ENCODE measurements around the gene ADAMTSL3.

Gene ADAMTSL3, protein sequence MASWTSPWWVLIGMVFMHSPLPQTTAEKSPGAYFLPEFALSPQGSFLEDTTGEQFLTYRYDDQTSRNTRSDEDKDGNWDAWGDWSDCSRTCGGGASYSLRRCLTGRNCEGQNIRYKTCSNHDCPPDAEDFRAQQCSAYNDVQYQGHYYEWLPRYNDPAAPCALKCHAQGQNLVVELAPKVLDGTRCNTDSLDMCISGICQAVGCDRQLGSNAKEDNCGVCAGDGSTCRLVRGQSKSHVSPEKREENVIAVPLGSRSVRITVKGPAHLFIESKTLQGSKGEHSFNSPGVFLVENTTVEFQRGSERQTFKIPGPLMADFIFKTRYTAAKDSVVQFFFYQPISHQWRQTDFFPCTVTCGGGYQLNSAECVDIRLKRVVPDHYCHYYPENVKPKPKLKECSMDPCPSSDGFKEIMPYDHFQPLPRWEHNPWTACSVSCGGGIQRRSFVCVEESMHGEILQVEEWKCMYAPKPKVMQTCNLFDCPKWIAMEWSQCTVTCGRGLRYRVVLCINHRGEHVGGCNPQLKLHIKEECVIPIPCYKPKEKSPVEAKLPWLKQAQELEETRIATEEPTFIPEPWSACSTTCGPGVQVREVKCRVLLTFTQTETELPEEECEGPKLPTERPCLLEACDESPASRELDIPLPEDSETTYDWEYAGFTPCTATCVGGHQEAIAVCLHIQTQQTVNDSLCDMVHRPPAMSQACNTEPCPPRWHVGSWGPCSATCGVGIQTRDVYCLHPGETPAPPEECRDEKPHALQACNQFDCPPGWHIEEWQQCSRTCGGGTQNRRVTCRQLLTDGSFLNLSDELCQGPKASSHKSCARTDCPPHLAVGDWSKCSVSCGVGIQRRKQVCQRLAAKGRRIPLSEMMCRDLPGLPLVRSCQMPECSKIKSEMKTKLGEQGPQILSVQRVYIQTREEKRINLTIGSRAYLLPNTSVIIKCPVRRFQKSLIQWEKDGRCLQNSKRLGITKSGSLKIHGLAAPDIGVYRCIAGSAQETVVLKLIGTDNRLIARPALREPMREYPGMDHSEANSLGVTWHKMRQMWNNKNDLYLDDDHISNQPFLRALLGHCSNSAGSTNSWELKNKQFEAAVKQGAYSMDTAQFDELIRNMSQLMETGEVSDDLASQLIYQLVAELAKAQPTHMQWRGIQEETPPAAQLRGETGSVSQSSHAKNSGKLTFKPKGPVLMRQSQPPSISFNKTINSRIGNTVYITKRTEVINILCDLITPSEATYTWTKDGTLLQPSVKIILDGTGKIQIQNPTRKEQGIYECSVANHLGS (N-terminal part only)

DNA sequence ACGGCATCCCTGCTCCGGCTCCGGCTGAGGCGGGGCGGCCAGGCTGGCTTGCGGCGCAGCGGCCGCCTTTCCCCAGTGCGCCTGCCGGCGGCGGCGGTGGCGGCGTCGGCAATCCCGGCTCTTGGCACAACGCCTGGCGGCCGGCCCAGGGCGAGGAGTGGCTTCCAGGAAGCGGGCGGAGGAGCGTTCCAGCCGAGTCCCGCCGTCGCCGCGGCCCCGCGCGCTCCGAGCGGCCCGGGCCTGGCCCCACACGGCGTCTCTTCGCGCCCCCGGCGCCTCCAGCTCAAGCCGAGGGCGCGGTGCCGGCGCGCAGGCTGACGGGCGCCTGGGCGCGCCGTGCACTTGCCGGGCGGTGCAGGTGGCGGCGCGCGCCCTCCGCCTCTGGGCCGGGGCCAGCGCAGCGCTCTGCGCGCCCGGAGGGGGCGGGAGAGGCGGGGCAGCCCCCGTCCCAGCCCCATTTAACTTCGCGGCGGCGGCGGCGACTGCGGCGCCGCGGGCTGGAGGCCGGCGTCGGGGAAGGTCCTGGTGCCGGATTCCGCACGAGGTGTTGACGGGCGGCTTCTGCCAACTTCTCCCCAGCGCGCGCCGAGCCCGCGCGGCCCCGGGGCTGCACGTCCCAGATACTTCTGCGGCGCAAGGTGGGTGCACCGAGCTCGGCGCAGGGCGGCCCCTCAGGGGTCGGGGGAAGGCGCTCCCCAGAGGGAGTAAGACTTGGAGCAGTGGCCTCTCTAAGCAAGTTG lies at the start of gene ADAMTSL3:
TSS of gene ADAMTSL3 (plus strand) at position 485 of the 740 bp plus-strand sequence. CDS start 1,639 bp downstream, outside the sequence.
- DNase-seq (ENCODE audit: low spot score), result no peak

DNA sequence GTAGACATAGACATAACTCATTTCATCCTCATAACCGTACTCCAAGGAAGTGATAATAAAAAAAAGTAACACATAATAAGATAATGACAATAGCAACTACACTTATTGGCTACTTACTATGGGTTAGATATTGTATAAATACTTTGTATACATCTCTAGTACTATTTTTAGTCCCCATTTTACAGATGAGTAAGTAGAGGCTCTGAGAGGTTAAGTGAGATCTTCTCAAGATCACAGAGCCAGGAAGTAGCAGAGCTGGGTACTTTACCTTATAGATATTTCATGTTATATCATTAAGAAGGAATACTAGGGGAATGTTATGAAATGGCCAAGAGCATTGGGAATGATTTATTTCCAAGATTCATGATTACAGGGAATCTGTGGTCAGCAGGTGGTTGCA lies 49.4 kb upstream of the ADAMTSL3 start:
- no peak for DNase-seq (ENCODE audit: low spot score)

DNA sequence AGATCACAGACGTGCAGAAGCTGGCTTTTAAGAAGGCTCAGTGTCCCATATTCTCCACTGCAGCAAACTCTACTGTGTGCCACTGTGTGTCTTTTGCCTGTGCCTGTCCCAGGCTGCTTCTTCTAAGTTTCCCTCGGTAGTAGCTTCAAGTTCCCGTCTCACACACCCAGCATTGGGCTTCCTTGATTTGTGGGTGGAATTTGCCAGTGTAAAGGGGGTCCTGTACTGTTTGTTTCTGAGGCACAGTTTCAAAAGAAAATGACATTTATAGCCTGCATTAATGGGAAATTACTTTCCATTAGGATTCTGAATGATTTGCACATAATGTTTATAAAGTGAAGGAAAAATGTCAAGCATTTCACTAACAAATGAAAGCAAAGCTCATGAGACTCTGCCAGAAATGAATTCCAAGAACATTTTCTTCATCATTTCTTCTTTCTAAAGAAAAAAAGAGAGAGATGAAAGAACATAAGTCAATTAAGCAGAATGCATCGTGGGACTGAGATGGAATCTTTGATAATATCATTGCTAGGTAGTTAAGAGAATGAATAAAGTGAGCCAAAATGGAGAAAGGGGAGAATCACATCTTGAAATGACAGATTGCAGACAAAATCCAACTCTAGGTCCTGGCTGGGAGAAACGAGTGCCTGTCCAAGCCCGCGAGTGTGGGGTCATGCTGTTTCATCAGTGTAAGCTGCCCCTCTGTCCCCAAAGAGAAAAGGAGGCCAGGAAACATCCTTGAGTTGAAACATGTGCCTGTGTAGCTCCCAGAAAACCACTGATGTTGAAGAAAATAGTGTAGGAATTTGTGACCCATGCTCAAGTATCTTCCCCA lies 48.6 kb upstream of the ADAMTSL3 start:
- no peak for DNase-seq (ENCODE audit: low spot score)

DNA sequence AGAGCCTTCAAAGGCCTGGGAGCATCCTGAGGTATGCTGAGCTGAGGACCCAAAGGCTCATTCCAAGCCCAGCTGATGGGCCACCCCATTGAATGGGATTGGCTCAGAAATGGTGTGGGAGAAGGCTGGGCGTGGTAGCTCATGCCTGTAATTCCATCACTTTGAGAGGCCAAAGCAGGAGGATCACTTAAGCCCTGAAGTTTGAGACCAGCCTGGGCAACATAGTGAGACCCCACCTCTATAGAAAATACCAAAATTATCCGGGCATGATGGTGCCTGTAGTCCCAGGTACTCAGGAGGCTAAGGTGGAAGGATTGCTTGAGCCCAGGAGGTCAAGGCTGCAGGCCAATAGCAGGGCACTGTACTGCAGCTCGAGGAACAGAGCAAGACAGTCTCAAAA lies 43.8 kb upstream of the ADAMTSL3 start:
- DNase-seq (ENCODE audit: low spot score), result no peak

DNA sequence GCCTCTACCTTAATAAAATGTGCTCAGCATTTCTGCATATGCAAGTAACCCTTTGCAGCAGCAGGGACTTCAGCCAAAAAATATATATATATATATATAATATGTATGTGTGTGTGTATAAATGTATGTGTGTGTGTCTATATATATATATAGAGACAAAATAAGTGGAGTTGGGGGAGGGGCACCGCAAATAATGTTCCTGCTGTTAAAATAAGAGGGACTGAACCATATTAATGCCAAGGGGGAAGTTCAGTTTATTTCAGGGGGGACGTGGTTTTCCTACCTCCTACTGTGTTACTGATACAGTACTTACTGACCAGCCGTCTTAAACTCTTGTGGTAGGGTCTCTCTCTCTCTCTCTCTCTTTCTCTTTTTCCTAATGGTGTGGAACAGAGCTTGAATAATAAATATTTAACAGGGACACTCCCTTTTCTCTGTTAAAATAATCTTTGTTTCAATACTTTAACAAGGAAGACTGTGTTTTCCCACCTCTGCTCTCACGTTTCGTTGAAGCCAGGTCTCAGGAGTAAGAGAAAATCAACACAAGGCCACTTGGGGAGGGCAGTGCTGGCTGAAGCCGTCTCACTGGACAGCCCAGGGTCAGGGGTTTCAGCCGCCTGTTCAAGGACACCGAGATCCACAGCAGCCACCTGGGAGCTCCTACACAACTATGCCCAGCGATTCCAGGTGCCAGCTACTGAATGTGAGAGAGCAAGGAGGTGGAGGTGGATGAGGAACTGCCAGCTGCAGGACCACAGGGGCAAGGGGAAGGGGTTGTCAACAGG lies 42.8 kb upstream of the ADAMTSL3 start:
- DNase-seq (ENCODE audit: low spot score), result no peak

DNA sequence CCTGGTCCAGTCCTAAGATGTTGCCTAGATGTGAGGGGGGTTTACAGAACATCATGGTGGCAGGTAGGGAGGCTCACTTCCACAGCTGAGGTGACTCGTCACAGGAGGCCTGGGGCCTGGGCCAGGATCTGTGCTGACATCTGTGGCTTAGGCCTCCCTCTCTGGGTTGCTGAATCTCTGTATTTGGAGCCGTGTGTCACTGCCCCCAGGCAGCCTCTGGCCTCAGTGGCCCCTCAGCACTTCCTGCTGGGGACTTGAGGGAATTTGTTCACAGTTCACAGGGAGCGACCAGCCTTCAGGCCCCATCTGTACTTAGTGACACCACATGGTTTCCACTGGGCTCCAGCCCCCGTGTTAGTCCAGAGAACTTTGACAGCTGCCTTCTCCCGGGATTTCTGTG lies 41.7 kb upstream of the ADAMTSL3 start:
- DNase-seq (ENCODE audit: low spot score), result no peak

DNA sequence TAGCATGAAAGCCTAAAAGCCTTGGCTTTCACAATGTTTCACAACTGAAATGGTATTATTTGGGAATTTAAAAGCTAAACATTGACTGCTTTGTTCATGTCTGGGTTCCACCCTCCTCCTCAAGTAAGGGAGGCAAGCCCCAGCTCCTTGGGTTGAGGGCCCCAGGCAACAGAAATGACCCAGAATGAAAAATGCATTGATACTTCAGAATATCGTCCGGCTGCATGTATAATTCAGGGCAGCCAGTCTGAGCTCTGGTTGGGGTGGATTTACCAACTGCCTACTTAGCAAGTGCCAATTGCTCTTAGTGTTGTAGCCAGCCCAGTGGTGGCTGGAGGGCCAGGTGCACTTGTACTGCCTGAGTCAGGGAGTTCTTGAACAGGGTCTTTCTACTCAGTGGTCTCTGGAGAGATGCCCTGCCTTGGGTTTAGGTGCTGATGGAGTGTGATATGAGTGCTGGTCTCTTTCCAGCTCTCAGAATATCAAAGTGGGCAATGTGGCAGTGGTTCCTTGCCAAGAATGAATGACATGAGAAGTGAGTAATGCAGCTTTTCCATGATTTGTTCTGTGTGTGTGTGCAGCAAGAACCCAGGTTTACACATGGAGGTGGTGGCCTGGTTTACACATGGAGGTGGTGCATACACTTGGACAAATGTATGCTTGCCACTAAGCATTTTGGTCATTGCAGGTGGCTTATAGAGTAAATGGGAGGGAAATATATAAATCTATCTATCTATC lies 40.9 kb upstream of the ADAMTSL3 start:
- no peak for DNase-seq (ENCODE audit: low spot score)

DNA sequence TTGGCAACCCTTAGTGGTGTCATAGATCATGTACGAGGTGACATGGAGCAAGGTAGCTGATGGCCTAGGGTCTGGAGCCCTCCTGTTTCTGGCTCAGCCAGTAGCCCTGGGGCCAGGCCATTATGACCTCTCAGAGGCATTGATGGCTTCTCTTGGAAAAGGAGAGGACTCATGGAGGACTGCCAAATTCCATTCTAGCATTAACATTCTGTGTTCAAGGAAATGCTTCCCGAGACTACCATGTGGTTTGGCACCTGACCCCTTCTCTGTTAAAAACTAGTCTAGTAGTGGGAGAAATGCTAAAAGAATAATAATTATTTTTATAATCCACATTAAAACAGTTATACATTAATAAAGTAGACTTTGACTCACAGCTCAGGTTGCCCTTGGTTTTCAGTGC lies 40.2 kb upstream of the ADAMTSL3 start:
- DNase-seq (ENCODE audit: low spot score), result no peak

DNA sequence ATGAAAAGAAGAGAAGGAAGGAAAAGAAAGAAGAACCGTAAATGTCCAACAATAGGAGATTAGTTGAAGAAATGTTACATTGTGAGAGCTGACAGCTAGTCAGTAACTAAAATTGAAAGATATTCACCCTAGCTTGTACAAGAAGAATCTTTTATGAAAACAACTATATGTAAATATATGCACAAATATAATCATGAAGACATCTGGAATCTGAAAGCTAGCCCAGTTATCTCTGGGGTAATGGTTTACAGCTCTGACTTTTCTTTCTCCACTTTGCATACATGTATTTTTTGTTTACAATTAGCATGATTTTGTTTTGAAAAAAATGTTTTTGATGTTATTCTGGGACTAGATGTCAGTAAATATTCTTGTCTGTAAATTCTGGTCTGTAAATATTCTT lies 37.1 kb upstream of the ADAMTSL3 start:
- DNase-seq (ENCODE audit: low spot score), result no peak

DNA sequence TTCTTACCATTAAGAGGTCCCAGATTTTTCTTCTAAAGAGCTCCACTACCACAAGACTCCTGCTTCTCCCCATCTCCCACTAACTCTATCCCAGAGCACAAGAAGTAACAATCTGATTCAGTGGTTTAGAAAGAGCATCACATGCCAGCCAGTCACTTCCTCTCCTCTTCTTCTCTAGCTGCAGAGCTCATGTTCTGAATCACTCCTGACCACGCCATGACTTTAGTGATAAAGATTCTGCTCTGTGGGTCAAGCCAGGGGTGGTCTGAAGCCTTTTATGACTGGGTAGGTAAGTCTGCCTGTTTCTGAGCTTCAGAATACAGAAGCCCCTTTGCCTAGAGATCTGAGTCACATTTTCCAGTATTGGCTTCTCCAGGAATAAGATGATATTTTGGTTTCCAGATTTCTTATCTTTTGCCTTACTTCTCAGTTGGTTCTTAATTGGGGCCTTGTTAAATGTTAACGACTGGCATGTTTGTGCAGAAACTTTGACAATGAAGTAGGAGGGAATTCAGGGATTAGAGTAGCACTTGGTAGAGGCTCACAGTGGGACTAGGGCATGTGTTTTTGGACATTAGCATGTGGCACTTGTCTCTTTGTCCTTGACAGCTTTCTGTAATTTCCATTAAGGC lies 27.6 kb upstream of the ADAMTSL3 start:
- no peak for DNase-seq (ENCODE audit: low spot score)

DNA sequence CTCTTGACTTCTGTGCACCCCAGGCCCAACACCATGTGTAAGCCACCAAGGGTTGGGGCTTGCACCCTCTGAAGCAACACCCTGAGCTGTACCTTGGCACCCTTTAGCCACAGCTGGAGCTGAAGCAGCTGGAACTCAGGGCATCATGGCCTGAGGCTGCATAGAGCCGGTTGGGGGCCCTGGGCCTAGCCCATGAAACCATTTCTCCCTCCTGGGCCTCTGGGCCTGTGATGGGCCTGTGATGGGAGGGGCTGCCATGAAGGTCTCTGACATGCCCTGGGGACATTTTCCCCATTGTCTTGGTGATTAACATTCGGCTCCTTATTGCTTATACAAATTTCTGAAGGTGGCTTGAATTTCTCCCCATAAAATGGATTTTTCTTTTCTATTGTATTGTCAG lies 22.4 kb upstream of the ADAMTSL3 start:
- no peak for DNase-seq (ENCODE audit: low spot score)

DNA sequence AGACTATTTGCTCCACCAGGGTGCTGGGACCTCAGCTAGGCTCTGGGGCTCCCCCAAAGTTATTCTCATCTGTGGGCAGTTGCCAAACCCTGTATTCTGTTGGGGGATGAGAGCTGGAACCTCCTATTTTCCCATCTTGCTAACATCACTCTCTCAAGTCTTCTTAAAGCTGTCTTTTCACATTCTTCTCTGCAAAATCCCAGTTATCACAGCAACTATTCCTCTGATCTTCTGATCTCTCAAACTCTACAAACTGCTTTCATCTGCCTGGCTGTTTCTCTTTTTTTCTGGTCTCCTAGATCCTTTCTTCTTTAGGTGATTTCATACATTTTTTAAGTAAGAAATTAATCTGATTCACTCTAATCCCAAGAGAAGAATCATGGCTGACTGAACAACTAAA lies 10.7 kb upstream of the ADAMTSL3 start:
- no peak for DNase-seq (ENCODE audit: low spot score)

DNA sequence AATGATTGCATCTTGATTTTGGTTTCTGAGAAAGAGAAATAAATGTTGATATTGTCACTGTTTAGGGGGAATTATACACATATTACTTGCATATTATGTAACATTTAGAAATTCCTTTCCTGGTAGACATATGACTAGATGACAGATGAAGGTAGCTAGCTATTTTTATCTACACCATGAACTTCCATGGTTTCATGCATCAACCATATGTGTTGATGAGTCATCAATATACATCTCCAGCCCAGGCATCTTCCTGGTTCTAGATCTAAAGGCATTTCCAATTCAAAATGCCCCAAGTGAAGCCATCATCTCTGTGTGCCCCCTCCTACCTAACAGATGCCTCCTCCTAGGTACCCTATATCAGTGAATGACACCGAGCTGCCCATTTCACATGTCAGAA lies 9.5 kb upstream of the ADAMTSL3 start:
- DNase-seq (ENCODE audit: low spot score), result no peak

DNA sequence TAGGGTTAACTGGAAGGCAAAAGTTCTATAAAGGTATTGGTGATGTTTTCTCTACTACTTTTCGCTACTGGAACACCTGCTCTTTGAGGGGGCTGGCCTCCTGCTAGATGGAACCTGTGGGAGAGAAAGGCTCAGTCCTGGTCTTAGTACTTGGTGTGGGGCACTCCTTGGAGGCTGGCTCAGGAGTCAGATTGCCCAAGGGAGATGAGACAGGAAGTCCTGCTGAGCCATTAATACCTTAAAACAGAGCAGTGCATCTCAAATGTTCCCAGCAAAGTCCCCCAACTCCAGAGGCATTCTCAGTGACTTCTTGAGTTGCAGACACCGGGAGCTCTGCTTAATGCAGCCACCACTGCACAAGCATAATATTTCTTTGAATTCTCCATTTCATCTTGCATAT lies 3.1 kb upstream of the ADAMTSL3 start:
- DNase-seq (ENCODE audit: low spot score), result no peak

DNA sequence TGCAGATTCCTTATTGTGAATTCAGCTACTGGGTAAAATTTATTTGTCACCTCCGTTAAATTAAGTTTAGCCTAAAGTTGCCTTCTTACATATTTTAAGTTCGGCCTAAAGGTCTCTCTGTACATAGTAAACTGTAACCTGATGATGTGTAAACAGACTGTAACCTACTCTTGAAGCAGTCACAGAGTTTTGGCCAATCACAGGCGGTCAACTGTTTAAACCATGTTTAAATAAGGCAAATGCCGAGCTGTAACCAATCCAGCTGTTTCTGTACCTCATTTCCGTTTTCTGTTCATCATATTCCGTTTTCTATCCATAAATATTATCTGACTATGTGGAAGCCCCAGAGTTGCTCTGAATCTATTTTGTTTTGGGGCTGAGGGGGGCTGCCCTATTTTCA lies 2.4 kb upstream of the ADAMTSL3 start:
- DNase-seq (ENCODE audit: low spot score), result no peak

DNA sequence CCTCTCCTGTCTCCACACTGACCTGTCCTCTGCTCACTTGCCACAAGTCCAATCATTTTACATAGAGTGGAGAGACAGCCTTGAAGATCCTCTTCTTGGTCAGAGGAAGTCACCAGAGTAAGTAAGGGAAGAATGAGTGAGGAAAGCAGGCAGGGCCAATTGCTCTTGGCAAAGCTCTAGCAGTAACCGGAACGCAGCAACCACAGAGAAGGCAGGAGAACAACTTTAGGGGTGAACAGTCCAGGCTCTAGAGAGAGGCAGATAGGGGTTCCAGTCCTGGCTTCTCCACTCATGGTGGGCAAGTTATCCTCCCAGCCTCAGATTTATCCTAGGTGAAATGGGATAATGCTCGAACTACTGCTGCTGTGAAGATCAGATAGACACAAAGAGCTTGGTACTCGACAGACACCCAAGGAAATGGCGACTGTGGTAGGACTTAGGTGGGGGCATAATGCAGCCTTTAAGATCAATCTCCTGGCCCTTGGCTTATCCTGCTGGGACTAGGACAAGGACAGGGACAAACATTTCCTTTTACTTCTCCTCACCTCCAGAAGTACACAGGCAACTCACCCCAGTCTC lies 1.2 kb upstream of the ADAMTSL3 start:
- no peak for DNase-seq (ENCODE audit: low spot score)

DNA sequence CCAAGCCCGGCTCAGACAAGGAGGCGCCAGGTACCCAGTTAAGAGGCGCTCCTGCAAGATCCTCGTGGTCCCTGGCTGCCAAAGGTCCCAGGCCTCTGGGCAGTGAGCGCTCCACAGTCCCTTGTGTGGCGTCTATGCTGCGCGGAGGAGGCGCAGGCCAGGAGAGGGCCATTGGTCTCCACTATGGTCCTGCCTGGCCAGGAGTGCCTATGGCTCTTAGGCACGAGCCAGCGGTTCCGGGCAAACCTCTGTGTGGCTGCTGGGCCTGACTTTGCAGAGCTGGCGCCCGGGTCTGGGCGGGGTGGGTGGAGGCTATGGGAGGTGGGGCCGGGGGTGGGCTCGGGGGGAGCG lies 660 bp upstream of the ADAMTSL3 start:
- DNase-seq (ENCODE audit: low spot score), result no peak

All from LoVo (cell line).